Dermis microvascular lymphatic vessel endothelial cell (primary cell): ENCODE data around the gene RPRM. TPM values are rescaled to one million over a fixed set of nuclear protein-coding genes. Genes with fewer than 3 reads are reported as not detected.
"Not testable (repeated sequence)": the region's sequence is repeated elsewhere in the genome, so short reads cannot be mapped to it uniquely, and the experiment has no call there.

ENCODE experiments used
- DNase-seq, 2 donors: peaks; one replicate each; pipeline versions ENCODE4 v3.0.0 to v3.0.0-alpha.2; 2010; ENCODE audit warnings: low read depth in 2 of 2
- total RNA-seq: library from RNA; depleted of rRNA; stranded (reverse); fragments of >200 nt; gene quantifications from 2 replicates; pipeline ENCODE4 v1.2.1, GENCODE V29; 2014

RPRM gene
- total RNA-seq, 1 donor from 2014 or later: not detected

DNA sequence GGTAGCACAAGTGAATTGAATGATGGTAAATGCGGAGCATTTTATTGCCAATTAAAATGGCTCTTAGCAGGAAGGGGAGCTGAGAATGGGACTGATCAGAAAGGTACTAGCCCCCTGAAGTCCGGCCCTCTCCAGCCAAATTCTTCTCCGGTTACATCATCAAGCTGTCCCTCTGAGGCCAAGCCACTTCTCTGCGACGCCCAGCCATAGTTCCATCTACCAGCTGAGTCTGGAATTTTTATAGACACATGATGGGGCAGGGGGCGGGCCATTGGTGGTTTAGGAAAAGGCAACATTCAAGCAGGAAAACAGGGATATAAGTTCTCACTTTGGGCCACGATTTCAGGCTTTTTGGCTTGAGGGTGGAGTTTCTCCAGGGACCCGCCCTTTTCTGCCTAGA, 22.7 kb downstream of the RPRM start:
- DNase-seq: no peak

GRCh38 chr2:153455403-153455802, 23.2 kb downstream of the RPRM start:
- DNase-seq: no peak

GRCh38 chr2:153451611-153452010, 27.0 kb downstream of the RPRM start:
- no peak for DNase-seq

GRCh38 chr2:153443106-153443505, 35.5 kb downstream of the RPRM start:
- no peak for DNase-seq

- DNase-seq: not testable (repeated sequence)
These were observed 35.9 kb downstream of the RPRM start for GRCh38 chr2:153442616-153443015.

GRCh38 chr2:153440090-153440489, 38.5 kb downstream of the RPRM start:
- DNase-seq: not testable (repeated sequence)

GRCh38 chr2:153433403-153433802, 45.2 kb downstream of the RPRM start:
- DNase-seq: no peak

DNA sequence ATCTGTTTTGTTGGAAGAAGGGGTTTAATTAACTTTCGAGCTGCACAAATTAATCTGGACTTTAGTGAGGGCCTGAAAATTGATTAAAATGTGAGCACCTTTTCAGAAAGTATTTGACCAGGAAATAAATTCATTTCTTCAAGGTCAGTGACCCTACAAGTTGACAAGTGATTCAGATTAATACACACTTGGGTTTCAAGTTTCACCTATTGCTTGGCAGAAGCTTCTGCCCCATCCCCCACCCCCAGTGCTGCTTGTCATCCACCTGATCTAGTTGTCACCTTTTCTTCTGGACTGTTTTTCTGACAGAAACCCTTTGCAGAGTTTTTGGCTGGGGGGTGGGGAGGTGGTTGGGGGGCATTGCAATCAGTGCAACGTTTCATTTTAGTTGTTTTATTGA, 46.2 kb downstream of the RPRM start:
- DNase-seq: no peak

DNA sequence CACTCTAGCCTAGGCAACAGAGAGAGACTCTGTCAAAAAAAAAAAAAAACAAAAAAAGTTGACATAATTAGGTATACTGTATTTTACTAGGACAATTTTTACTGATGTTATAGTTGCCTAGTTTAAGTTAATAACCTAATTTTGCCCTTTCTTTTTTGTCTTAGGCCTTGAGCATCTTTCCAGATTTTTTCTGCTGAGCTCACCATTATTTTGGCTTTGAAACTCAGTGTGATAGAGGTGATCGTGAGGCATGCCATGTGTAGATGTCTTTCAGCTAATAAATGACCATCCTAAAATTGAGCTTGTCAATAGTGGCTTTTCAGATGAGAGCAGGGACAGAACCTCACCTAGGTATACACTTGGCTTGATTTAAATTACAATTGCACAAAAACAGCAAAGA, 47.4 kb downstream of the RPRM start:
- no peak for DNase-seq
